Body of pancreas (tissue), 4 donors: ENCODE data around the gene DIS3L2. TPM values are rescaled to one million over a fixed set of nuclear protein-coding genes. Genes with fewer than 3 reads are reported as not detected.
A peak's percentile ranks its signal among the peaks of the same experiment; 100 is the strongest.
"Not testable (repeated sequence)": the region's sequence is repeated elsewhere in the genome, so short reads cannot be mapped to it uniquely, and the experiment has no call there.

Experiments
- ATAC-seq: fragments of 150-250 bp; one replicate; pipeline ENCODE4 v1.9.1; 2016
- DNase-seq, 4 donors: peaks; one replicate each; pipeline ENCODE4 v3.0.0-alpha.2; 2019
- H3K27ac ChIP-seq, 4 donors: fragments of 200-600 bp; sonication (generic); 1 replicate in 3 of 4; 2 replicates in 1 of 4; pipeline versions ENCODE4 v1.5.1 to v1.6.1; 2016 to 2019; ENCODE audit warnings: mild to moderate bottlenecking in 1 of 4, mixed read lengths in 1 of 4, moderate library complexity in 1 of 4
- H3K27me3 ChIP-seq, 2 donors: fragments of 200-600 bp; sonication (generic); one replicate each; pipeline ENCODE4 v1.6.0; 2016; ENCODE audit warnings: mild to moderate bottlenecking in 1 of 2
- H3K36me3 ChIP-seq, 2 donors: fragments of 200-600 bp; sonication (generic); replicated peaks in 1 of 2; 2 replicates each; pipeline ENCODE4 v1.5.1; 2016; ENCODE audit warnings: low read depth in 2 of 2; ENCODE audit not compliant: insufficient read depth in 1 of 2
- H3K4me1 ChIP-seq: fragments of 200-600 bp; sonication (generic); one replicate; pipeline ENCODE4 v1.6.0; 2016
- H3K4me3 ChIP-seq, 2 donors: fragments of 200-600 bp; sonication (generic); 1 replicate in 1 of 2; 2 replicates in 1 of 2; pipeline ENCODE4 v1.5.1; 2016 to 2019
- H3K9me3 ChIP-seq, 3 donors: fragments of 200-600 bp; sonication (generic); 1 replicate in 2 of 3; 2 replicates in 1 of 3; pipeline ENCODE4 v1.5.1; 2016
- POLR2A ChIP-seq, 3 donors: fragments of 450-650 bp; IDR thresholded peaks; one replicate each; pipeline ENCODE4 v1.6.1; 2016; ENCODE audit warnings: antibody characterized with exemption in 3 of 3, mild to moderate bottlenecking in 2 of 3
- WGBS, 2 donors: methylation state at CpG; one replicate each; pipeline ENCODE4 v1.1.5; 2017; 5-methylcytosine and 5-hydroxymethylcytosine counted together
- intact Hi-C: fragments of 100-400 bp; cut with DNase I; formaldehyde crosslinking; loops from one replicate; pipeline ENCODE4 v1.15.1; 2023
- total RNA-seq, 2 donors: library from RNA; depleted of rRNA; stranded (reverse); fragments of >200 nt; gene quantifications; one replicate each; pipeline ENCODE4 v1.1.0, GENCODE V29; 2016
- TF ChIP-seq, protein P1 (sequence below), 7 experiments: fragments of 450-650 bp in 4 of 7; fragments of 200-600 bp in 3 of 7; sonication (generic) in 3 of 7; IDR thresholded peaks; one replicate each; pipeline ENCODE4 v1.5.1; 2016 to 2019; ENCODE audit warnings: antibody characterized with exemption in 7 of 7

Gene DIS3L2
- total RNA-seq, 2 donors from 2014 or later = 27.8 to 113 TPM

DNA sequence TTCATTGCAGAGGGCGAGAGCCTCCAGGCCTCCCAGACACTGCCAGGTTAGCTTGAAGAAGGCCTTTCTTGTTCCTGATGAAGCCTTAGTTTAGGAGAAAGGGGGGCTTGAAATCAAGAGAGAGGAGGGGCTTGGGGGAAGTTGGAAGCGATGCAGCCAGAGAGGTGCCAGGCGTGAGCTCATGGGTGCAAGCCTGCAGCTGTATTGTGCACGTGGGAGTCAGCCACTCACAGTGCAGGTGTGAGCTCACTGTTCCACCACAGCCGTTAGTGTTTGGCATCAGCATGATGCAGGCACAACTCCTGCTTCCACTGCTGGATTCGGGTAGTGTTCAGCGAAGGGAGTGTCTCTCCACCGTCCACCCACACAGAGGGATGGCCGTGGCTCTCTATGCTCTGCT is 348.6 kb downstream of the DIS3L2 start:
- H3K4me3 ChIP-seq = no peak overlapping the region
- H3K27ac ChIP-seq = no peak overlapping the region
- no peaks in the 10 kb centered on the region for H3K36me3 ChIP-seq
- H3K4me1 ChIP-seq = no peaks in the 10 kb centered on the region
- intact Hi-C loops = no loop called here
- peaks cover 0 to 5% (median 0%) of the 10 kb centered on the region in 3 donors for H3K9me3 ChIP-seq
- ATAC-seq (no peak), DNase-seq (no peak)
- TF ChIP-seq POLR2A (IDR thresholded peaks at IDR 0.05) = no peak
- TF ChIP-seq, protein P1, sequence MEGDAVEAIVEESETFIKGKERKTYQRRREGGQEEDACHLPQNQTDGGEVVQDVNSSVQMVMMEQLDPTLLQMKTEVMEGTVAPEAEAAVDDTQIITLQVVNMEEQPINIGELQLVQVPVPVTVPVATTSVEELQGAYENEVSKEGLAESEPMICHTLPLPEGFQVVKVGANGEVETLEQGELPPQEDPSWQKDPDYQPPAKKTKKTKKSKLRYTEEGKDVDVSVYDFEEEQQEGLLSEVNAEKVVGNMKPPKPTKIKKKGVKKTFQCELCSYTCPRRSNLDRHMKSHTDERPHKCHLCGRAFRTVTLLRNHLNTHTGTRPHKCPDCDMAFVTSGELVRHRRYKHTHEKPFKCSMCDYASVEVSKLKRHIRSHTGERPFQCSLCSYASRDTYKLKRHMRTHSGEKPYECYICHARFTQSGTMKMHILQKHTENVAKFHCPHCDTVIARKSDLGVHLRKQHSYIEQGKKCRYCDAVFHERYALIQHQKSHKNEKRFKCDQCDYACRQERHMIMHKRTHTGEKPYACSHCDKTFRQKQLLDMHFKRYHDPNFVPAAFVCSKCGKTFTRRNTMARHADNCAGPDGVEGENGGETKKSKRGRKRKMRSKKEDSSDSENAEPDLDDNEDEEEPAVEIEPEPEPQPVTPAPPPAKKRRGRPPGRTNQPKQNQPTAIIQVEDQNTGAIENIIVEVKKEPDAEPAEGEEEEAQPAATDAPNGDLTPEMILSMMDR (IDR thresholded peaks at IDR 0.05) = no peak
- no peaks in the 10 kb centered on the region for H3K27me3 ChIP-seq
- 85 to 91% methylated on average over 9 of the region's 9 CpGs for WGBS, 2 donors

GRCh38 chr2:232310696-232311095 is 349.2 kb downstream of the DIS3L2 start:
- no peak overlapping the region for H3K4me3 ChIP-seq
- intact Hi-C loops = no loop called here
- H3K27me3 ChIP-seq = no peaks in the 10 kb centered on the region
- ATAC-seq (no peak), DNase-seq (no peak)
- TF ChIP-seq, protein P1 (IDR thresholded peaks at IDR 0.05) = no peak
- no peak for TF ChIP-seq POLR2A (IDR thresholded peaks at IDR 0.05)
- no peaks in the 10 kb centered on the region for H3K36me3 ChIP-seq
- H3K9me3 ChIP-seq = peaks cover 0 to 5% (median 0%) of the 10 kb centered on the region in 3 donors
- no peak overlapping the region for H3K27ac ChIP-seq
- no peaks in the 10 kb centered on the region for H3K4me1 ChIP-seq
- 88 to 100% methylated on average over 1 of the region's 1 CpG for WGBS, 2 donors

GRCh38 chr2:232313645-232314044 is 352.1 kb downstream of the DIS3L2 start:
- H3K27ac ChIP-seq, intact Hi-C loops, DNase-seq, H3K4me1 ChIP-seq, H3K27me3 ChIP-seq, H3K9me3 ChIP-seq, H3K36me3 ChIP-seq, ATAC-seq, H3K4me3 ChIP-seq: not testable (repeated sequence)
- WGBS, 2 donors = 95 to 96% methylated on average over 2 of the region's 2 CpGs

DNA sequence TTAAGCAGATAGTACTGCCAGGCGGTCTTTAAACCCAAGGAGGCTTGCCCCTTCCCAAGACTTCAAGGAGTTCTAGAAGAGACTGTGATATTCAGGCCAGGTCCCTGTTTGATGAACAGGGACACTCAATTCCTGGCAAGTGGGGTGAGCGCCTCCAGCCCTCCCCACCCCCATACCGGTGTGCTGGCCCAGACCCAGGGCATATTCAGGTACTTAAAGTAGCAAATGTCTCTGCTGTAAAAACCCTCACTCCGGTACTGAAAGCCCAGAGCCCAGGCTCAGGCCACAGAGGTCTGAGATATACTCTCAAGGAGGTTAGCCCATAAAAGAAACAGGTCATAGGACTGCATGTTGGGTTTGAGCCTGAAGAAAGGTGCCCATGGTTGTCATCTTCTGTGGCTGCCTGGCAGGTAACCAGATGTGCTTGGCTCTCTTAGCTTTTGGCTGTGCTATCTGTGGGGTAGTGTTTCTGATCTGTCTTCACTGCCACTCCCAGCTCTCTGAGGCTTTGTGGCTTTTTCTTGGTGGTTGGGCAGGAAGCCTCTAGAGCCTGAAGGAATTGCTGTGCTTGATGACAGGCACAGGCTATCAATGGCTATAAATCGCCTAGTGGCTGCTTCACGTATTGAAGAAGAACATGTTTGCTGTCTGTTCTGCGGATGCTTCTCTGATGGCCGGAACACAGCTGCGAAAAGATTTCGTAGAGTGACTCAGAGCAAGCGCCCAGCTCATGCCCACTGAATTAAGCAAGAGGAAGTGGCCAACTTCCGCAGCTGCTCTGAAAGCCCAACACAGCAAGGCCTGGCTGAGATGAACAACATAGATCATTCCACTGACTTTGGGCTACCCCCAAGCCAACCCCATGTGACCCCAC is 353.8 kb downstream of the DIS3L2 start:
- TF ChIP-seq POLR2A (IDR thresholded peaks at IDR 0.05) = no peak
- TF ChIP-seq, protein P1 (IDR thresholded peaks at IDR 0.05) = peak in 1 of 7 experiments; percentile 19
- Histone ChIP-seq H3K36me3 (no peaks in the 10 kb centered on the region), H3K9me3 (peaks cover 0 to 5% (median 0%) of the 10 kb centered on the region in 3 donors), H3K27ac (peak overlapping the region in 2 of 4 donors; percentile 4 to 51), H3K27me3 (no peaks in the 10 kb centered on the region), H3K4me3 (no peak overlapping the region), H3K4me1 (peaks cover 15% of the 10 kb centered on the region)
- ATAC-seq (peak; percentile 35), DNase-seq (peak in 2 of 4 donors; percentile 24 to 75)
- intact Hi-C loops = no loop called here
- WGBS, 2 donors = 78 to 80% methylated on average over 11 to 12 of the region's 12 CpGs

GRCh38 chr2:232315923-232316299 is 354.4 kb downstream of the DIS3L2 start:
- Histone ChIP-seq H3K4me3 (no peak overlapping the region), H3K9me3 (peaks cover 0 to 5% (median 0%) of the 10 kb centered on the region in 3 donors), H3K4me1 (peaks cover 21% of the 10 kb centered on the region), H3K36me3 (no peaks in the 10 kb centered on the region), H3K27ac (peak overlapping the region in 2 of 4 donors; percentile 4 to 51), H3K27me3 (no peaks in the 10 kb centered on the region)
- DNase-seq (no peak), ATAC-seq (no peak)
- intact Hi-C loops = no loop called here
- 80 to 98% methylated on average over 4 to 8 of the region's 8 CpGs for WGBS, 2 donors
- TF ChIP-seq POLR2A (IDR thresholded peaks at IDR 0.05) = no peak
- TF ChIP-seq, protein P1 (IDR thresholded peaks at IDR 0.05) = no peak
